RWPE2 (cell line): ENCODE measurements around the gene RBL1.
A peak's percentile ranks its signal among the peaks of the same experiment; 100 is the strongest.

Source experiments
- ATAC-seq: fragments of 200-7000 bp; cut with Tn5 transposase; 3 replicates; pipeline ENCODE4 v1.9.1; 2021; ENCODE audit warnings: low read depth
- DNase-seq: peaks from one replicate; pipeline ENCODE4 v3.0.0-alpha.2; 2020; ENCODE audit warnings: low spot score
- H3K27ac ChIP-seq: fragments of 450-650 bp; 2 replicates; pipeline ENCODE4 v1.5.1; 2017; ENCODE audit warnings: mild to moderate bottlenecking; ENCODE audit not compliant: poor library complexity, severe bottlenecking
- H3K27me3 ChIP-seq: fragments of 250-450 bp; sonication (Bioruptor Pico); 2 replicates; pipeline ENCODE4 v1.5.1; 2021; ENCODE audit warnings: mild to moderate bottlenecking, moderate library complexity; ENCODE audit not compliant: insufficient read depth, poor library complexity, severe bottlenecking
- H3K36me3 ChIP-seq: fragments of 250-450 bp; sonication (Bioruptor Pico); 2 replicates; pipeline ENCODE4 v1.5.1; 2020; ENCODE audit warnings: low read depth, mild to moderate bottlenecking, moderate library complexity
- H3K4me1 ChIP-seq: fragments of 250-450 bp; sonication (Bioruptor Pico); 2 replicates; pipeline ENCODE4 v1.5.1; 2021; ENCODE audit warnings: mild to moderate bottlenecking, moderate library complexity; ENCODE audit not compliant: insufficient read depth, poor library complexity, severe bottlenecking
- H3K4me3 ChIP-seq: fragments of 250-450 bp; sonication (Bioruptor Pico); 2 replicates; pipeline ENCODE4 v1.5.1; 2021; ENCODE audit warnings: mild to moderate bottlenecking, moderate library complexity; ENCODE audit not compliant: severe bottlenecking
- H3K9me3 ChIP-seq: fragments of 250-450 bp; sonication (Bioruptor Pico); 2 replicates; pipeline ENCODE4 v1.5.1; 2021; ENCODE audit warnings: mild to moderate bottlenecking, moderate library complexity; ENCODE audit not compliant: severe bottlenecking
- TF ChIP-seq, protein P1 (sequence below): fragments of 450-650 bp; IDR thresholded peaks from one replicate; pipeline ENCODE4 v1.5.1; 2017; ENCODE audit warnings: mild to moderate bottlenecking, moderate library complexity; ENCODE audit not compliant: poor library complexity, severe bottlenecking

RBL1 gene

DNA sequence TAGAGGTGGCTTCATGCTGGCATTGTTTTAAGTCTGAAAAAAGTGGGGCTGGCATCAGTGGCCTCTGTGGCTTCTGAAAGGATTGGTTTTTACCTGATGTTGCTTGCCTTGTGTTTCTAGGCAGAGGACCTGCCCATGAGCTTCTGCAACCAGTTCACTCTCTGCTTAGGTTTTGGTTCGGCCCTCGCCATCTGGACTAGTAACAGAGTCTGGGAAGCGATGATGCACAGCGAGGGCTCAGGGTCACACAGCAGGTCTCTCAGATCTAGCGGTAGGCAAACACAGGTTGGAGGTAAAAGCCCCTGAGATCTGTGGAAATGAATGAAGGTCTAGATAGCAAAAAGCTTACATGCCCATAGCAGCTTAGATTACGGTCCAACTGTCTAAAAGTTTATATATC lies 6.8 kb upstream of the RBL1 start:
- Histone ChIP-seq H3K9me3 (no peaks in the 10 kb centered on the region), H3K4me1 (peaks cover 10% of the 10 kb centered on the region), H3K27me3 (no peaks in the 10 kb centered on the region), H3K4me3 (no peak overlapping the region), H3K36me3 (no peaks in the 10 kb centered on the region), H3K27ac (no peak overlapping the region)
- ATAC-seq = no peak
- TF ChIP-seq, protein P1, sequence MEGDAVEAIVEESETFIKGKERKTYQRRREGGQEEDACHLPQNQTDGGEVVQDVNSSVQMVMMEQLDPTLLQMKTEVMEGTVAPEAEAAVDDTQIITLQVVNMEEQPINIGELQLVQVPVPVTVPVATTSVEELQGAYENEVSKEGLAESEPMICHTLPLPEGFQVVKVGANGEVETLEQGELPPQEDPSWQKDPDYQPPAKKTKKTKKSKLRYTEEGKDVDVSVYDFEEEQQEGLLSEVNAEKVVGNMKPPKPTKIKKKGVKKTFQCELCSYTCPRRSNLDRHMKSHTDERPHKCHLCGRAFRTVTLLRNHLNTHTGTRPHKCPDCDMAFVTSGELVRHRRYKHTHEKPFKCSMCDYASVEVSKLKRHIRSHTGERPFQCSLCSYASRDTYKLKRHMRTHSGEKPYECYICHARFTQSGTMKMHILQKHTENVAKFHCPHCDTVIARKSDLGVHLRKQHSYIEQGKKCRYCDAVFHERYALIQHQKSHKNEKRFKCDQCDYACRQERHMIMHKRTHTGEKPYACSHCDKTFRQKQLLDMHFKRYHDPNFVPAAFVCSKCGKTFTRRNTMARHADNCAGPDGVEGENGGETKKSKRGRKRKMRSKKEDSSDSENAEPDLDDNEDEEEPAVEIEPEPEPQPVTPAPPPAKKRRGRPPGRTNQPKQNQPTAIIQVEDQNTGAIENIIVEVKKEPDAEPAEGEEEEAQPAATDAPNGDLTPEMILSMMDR = no peak
- peak; percentile 76 for DNase-seq

DNA sequence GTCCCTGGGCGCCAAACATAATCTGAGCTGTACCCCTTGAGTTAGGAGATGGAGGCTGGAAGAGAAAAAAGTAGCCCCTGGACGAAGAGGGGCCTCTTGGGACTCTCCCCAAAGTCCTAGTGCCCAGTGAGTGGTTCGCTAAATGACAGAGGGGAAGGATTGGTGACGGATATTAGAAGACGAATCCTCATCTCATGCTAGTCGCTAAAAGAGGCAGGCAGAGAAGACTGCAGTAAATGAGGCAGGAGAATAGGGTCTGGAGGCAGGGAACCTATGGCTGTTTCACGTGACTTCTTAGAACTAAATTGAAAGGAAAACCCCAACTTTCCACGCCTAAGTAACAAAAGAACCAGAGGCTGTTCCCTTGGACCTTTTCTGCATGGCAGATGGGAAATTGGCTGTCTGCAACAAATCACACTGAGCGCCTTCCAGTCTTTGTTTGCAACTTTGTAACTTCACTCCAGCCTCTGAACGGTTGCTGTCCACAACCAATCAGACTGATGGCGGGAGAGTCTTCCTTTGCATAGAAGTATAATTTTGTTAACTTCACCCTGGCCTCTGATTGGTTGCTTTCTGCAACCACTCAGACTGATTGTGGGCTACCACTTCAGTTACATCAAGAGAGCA lies 731 bp upstream of the RBL1 start:
- Histone ChIP-seq H3K27ac (peak overlapping the region; percentile 46), H3K9me3 (no peaks in the 10 kb centered on the region), H3K27me3 (no peaks in the 10 kb centered on the region), H3K4me1 (peaks cover 12% of the 10 kb centered on the region), H3K4me3 (peak overlapping the region; percentile 77), H3K36me3 (peaks cover 33% of the 10 kb centered on the region)
- TF ChIP-seq, protein P1 = peak; percentile 30
- ATAC-seq (no peak), DNase-seq (no peak)

DNA sequence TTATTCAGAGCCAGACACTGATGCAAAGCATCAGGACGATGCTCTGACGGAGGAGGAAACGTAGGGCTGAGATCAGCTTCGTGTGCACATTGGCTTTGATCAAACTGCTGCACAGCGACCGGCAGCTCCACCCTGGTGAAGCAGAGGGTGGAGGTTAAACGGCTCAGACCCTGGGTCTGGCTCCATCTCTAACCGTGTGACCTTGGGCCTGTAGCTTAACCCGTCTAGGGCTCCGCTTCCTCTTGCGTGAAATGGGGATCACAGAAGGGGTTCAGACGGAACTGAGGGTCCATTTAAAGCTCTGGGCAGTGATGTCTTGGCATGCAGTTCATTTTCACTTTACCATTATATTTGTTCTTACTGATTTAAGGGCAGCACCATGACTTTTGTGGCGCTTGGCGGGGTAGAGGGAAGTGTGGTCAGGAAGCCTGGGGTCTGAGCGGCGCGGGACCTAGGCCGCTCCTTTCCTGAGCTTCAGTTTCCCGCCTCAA lies 644 bp downstream of the RBL1 start:
- peak overlapping the region; percentile 46 for H3K27ac ChIP-seq

DNA sequence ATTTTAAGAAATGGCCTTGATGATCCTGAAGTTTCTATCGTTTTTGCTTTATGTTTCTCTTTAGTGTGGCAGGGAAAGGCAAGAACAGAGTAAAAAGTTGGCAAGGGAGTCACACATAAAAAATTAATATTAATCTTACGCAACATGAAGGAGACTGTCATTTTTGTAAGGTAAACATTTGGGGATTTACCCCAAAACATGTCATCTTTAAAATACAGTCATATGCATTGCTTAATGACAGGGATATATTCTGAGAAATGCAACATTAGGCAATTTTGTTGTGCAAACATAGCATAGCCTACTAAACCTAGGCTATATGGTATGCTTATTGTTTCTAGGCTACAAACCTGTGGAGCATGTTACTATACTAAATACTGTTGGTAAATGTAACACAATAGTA lies 5.4 kb downstream of the RBL1 start:
- H3K36me3 ChIP-seq = peaks cover 90% of the 10 kb centered on the region
- ATAC-seq = no peak

More for the DNA sequence above, 644 bp downstream of the RBL1 start:
- peak overlapping the region; percentile 77 for H3K4me3 ChIP-seq
- H3K27me3 ChIP-seq = no peaks in the 10 kb centered on the region
- no peaks in the 10 kb centered on the region for H3K9me3 ChIP-seq
- ATAC-seq (peak; percentile 29), DNase-seq (no peak)
- TF ChIP-seq, protein P1 = no peak
- H3K36me3 ChIP-seq = peaks cover 43% of the 10 kb centered on the region
- peaks cover 12% of the 10 kb centered on the region for H3K4me1 ChIP-seq

More for the DNA sequence above, 5.4 kb downstream of the RBL1 start:
- no peak for DNase-seq
- Histone ChIP-seq H3K27me3 (no peaks in the 10 kb centered on the region), H3K4me3 (no peak overlapping the region), H3K27ac (no peak overlapping the region), H3K9me3 (no peaks in the 10 kb centered on the region), H3K4me1 (peaks cover 9% of the 10 kb centered on the region)
- TF ChIP-seq, protein P1 = no peak
